Left hindlimb (tissue), 1 donor: ENCODE data around the gene FADS2.

Source experiments
- DNase-seq: peaks from one replicate; pipeline ENCODE4 v3.0.0-alpha.2; 2018

The FADS2 gene

DNA sequence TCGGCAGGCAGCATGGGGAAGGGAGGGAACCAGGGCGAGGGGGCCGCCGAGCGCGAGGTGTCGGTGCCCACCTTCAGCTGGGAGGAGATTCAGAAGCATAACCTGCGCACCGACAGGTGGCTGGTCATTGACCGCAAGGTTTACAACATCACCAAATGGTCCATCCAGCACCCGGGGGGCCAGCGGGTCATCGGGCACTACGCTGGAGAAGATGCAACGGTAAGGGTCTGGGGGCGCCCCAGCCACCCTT, 204 bp downstream of the FADS2 start:
- no peak for DNase-seq

DNA sequence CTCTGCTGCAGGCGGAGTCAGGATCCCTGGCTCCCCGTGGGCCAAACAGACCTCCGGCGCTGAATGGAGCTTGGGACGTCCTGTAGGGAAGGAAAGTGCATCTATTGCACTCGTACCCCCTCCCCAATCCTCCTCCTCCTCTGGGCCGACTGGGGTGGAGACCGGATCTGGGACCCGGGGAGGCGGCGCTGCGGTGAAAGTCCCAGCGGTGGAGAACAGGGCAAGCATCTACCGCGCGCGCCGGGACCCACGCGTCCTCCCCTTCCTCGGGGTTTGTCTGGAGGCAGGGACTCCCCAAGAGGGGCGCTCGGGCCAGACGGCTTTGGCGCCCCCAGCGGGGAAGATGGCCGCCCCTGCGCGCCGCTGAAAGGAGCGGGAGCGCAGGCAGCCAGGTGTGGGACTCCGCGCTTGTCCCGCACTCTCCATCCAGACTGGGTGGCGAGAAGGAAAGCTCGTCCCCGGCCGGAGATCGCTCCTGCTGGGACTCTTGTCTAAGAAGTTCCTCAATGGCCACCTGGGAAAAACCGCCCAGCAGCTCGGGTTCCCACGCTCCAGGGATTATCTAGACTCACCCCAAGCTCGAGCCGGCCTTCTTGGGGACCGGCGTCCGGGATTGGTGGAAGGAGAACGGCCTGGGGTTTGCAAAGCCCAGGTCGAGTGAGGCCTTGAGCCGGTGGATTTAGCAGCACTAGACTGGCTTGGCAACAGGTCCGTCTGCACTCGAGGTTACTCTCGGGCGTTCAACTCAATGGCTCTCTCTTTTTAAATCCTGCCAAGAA, 718 bp downstream of the FADS2 start:
- peak; percentile 58 for DNase-seq

DNA sequence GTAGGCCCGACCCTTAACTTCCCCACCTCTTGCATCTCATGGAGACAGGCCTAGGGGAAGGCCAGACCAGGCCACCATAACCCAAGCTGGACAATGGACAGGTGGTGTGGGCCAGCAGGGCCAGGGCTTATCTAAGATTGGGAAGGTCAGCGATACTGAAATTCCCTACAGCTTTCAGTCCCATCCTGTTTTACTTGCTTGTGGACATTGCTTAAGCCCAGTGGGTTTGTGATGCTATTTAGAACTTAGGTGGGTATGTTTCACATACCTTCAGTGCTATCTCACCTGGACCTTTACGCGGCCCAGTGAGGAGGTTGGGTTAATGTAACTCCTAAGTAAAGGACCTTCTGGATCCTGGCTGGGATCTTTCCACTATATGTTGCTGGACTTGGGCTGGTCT, 1.7 kb downstream of the FADS2 start:
- DNase-seq, result no peak

DNA sequence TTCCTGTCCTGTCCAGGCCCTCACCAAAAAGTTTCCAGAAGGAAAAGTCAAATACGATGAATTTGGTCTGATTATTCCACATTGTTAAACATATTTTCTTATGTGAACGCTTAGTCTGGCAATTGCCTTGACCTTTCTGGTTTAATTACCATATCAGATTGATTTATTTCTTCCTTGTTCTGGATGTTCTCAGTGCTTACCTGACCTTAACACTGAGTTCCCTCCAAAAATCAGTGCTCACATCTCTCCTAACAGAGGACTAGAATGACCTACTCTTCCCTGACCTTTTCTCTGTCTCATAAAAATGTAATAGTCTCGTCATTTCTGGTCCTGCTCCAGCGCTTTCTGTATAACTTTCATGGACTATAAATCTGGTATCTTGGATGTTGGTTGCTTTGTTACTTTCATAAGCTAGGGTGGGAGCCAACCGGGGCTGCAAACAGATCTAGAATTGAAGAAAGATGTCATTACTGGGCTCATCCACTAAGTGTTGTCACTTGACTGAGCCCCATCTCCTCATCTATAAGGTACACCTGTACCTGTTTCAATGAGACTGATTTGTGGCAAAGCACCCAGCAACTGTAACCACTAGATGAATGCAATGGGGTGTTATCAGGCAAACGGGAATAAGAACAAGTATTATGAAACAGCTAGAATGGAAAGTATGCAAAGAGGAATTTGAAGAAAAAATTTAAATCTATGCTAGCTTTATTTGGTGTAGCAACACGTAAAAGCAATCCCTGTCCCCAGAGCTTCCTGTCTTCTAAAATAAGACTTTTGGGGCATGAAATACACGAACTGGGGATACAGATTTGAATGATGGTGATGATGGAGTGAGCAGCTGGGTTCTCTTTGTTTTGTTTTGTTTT, 2.4 kb downstream of the FADS2 start:
- no peak for DNase-seq

DNA sequence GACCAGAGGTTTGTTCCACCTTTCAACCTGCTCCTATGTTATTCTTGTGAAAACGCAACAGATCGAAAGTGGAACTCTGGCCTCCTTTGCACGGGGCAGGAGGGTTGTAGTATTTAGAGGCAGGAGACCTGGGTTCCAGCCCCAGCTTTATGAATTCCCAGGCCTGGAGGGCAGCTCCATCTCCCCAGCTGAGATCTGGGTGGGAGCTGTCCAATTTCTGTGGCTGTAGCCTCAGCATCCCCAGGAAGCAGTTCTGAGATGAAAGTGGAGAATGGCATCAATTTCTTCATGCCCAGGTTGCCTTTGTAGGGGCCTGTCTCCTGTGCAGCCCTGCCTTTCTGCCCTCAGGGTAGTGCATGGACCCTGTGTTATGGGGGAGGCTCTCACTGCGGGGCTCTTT, 4.1 kb downstream of the FADS2 start:
- DNase-seq, result no peak

DNA sequence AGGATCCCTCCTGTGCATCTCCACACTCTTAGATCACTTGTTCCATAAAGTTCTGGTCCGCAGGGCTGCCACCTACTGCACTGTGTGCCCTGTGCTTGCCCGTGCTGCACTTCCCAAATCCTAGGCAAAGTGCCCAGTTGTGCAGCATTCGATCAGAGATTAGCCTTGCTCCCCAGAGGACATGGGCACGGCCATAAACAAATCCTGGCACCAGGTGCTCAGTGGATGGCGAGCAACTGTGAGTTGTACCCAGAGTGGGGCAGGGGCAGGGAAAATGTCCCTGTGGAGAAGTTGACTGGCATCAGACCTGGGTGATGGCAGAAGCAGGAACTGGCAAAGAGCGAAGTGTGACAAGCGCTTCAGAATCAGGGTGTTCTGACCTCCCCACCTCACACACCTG, 4.7 kb downstream of the FADS2 start:
- DNase-seq, result peak; percentile 18

DNA sequence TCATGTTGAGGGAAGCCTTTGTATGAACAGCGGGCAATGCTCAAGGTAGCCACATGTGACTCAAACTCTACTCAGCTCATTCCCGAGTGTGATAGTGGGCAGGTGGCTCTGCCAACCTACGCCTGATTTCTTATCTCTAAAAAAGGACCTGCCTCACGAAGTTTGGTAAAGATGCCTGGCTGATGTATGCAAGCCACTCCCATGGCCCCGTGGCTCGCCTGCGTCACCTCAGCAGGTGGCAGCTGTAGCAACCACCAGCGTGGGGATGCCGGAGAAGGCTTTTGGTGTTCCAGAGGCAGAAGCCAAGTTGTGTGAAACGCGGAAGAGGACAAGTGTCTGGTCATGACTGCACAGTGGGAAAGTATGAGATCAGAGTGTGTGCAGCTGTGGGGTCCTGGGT, 5.4 kb downstream of the FADS2 start:
- DNase-seq, result peak; percentile 24

DNA sequence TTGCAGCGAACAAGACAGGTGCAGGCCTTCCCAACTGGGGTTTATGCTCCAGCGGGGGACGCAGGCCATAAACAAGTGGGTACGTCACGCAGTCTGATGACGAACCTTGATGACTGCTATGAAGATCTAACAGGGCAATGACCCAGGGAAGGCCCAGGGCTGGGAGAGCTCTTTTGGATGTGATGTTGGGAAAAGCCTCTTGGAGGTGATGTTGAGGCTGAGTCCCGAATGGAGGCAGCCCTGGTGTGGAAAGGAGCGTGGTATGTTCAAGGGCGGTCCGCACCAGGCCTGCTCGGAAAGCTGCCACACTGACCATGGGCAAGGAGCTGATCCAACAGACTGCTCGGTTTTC, 5.8 kb downstream of the FADS2 start:
- peak; percentile 21 for DNase-seq

DNA sequence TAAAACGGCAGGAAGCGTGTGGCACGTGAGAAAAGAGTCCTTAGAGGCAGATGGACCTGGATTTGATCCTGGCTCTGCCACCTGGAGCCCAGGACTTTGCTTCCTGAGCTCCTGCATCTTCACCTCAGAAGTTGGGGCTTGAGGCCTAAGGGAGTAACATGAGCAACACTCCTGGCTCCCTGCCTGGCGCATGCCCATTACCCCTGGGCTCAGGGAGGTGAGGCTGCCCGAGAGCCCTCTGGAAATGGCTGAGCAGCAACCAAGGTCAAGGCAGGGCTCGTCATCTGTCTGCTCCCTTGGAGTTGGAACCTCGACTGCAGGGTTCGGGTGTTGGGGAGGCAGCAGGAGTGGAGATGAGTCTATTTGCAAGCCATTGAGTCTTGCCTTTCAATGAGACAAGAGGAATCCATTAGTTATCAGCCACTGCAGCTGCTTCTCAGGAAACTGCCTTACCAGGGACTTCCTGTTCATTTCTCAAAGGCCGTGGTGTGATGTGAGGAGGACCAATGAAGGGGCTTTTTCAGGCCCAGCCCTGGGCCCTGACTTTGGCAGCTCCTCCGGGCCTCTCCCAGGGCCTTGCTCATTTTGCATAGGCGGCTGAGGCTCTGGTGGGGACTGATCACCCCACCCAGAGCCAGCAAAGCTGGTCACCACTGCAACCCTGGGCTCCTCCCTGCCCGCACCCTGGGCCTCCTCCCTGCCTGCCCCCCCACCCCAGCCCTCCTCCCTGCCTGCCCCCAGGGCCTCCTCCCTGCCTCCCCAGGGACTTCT, 6.4 kb downstream of the FADS2 start:
- DNase-seq, result peak; percentile 72

DNA sequence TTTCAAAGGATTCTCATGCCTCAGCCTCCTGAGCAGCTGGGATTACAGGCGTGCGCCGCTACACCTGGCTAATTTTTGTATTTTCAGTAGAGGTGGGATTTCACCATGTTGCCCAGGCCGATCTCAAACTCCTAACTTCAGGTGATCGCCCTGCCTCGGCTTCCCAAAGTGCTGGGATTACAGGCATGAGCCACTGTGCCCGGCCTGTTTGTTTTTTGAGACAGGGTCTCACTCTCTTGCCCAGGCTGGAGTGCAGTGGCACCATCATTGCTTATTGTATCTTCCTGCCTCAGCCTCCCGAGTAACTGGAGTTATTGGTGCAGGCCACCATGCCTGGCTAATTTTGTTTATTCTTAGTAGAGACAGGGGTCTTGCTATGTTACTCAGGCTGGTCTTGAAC, 8.1 kb downstream of the FADS2 start:
- no peak for DNase-seq

DNA sequence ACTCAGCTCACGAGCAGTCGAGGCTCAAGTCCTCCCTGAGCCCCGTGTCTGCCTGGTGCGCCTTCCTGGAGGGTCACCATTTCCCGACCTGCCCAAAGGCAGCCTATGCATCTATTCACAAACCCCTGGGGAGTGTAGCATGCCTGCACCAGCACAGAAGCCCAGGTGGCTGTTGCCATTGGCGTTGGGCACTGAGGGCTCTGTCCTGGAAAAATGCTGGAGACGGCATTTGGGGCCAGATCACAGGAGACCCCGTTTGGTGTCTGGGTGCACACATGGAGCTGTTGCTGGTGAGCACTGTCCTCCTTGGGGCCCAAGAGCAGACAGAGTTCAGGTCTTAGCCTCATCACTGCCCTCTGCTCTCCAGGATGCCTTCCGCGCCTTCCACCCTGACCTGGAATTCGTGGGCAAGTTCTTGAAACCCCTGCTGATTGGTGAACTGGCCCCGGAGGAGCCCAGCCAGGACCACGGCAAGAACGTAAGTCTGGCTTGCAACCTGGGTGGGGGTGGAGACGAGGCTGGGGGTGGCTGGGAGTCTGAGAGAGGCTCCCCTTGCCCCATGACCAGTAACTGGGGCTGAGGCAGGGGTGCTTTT, 9.4 kb downstream of the FADS2 start:
- peak; percentile 7 for DNase-seq

DNA sequence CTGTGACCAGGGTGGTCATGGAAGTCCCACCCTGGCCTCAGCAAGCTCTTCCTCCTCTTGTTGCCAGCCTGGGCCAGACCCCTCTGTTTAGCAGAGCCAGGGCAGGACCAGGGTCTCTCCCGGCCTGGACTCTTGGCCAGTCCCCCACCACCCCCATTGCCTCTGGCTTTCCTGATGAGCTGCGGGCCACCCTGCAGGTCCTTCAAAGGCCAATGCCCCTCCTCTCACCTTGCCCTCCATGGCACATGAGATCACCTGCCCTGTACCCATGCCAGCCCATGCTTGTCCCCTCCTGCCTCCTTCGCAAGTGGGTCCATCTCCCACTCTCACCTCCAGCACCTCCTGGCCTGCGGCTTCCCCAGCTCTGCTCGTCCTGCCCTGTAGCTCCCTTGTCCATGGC, 10.4 kb downstream of the FADS2 start:
- peak; percentile 15 for DNase-seq

DNA sequence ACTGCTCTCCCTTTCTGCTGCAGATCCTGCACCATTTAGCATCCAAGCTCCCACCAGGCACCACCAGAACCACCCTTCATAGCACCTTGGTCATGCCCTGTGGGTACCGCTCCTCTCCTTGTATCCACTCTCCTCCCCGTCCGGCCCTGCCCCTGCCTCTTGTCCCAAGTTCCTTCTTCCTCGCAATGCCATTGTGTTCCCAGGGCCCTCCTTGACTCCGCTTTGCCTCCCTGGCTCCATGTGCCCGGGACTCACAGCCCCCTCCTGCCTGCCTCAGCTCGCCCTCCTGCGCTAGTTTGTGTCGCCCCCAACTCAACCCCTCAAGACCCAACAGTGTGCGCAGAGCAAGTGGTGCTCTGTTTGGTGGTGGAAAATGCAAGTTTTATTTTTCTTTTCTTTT, 10.8 kb downstream of the FADS2 start:
- peak; percentile 4 for DNase-seq

DNA sequence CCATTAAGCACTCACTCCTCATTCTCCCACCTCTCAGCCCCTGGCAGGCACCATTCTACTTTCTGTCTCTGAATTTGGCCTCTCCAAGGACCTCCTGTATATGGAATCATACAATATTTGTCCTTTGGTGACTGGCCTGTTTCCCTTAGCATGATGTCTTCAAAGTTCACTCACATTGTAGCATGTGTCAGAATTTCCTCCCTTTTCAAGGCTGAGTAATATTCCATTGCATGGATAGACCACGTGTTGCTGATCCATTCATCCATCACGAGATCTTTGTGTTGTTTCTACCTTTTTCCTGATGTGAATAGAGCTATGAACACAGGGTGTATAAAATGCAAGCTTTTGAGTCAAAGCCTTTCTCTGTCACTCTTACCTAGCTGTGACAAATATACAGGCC, 11.6 kb downstream of the FADS2 start:
- DNase-seq, result no peak

DNA sequence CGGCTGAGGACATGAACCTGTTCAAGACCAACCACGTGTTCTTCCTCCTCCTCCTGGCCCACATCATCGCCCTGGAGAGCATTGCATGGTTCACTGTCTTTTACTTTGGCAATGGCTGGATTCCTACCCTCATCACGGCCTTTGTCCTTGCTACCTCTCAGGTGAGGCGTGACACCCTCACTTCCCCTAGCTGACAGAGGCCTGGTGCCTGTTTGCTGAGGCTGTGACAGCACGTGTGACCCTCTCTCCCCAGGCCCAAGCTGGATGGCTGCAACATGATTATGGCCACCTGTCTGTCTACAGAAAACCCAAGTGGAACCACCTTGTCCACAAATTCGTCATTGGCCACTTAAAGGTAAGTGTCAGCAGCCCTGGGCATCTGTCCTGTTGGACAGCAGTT, 12.3 kb downstream of the FADS2 start:
- peak; percentile 14 for DNase-seq

DNA sequence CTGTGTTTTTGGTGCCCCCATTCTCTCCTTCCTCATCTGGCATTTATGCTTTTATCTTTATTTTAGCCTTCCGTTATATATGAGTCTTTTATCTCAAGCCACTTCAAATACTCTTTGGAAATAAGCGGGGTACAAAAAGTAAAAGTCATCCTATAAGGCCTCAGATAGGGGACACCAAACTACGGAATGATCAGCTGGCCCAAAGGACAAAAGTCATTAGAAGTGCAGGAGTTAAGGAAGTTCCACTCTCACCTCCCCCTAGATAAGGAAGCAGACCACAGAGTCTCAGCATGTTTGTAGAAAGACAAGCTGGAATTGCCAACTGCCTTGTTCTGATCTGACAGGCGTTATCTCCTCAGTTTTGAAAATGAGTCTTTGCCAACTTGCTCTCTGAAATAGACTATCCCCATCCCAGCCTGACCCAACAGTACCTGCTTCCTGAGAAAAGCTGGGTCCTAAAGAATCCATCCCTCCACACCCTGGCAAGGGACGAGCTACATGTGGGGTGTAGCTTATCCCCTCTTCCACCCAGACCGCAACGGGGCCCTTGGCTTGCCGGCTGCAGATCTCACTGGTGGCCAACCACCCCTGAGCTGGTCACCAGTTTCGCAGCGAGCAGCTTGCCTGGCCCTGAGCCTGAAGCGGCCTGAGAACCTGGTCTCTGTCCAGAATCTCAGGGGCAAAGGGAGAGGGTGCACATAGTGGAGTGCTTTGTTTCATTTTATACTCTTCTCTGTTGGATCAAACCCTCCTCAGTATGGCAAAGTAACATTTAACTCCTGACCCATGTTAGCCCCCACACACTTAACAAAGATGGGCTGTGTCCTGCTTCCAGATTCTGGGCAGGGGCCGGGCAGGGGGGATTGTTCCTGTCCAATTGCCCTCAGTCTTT, 13.8 kb downstream of the FADS2 start:
- DNase-seq, result peak; percentile 10

DNA sequence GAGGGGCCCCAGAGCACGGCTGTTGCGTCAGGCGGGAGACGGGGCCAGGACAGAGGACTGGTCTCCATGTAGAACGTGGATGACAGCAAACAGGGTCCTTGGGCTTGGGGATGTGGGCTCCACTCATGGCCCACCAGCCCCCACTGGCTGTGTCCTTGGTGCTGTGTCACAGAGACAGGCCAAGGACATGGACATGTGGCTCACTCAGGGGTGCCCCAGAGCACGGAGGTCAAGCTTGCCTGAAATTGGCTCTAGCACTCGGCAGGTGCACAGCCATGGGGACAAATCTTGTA, 14.4 kb downstream of the FADS2 start:
- DNase-seq, result peak; percentile 23

DNA sequence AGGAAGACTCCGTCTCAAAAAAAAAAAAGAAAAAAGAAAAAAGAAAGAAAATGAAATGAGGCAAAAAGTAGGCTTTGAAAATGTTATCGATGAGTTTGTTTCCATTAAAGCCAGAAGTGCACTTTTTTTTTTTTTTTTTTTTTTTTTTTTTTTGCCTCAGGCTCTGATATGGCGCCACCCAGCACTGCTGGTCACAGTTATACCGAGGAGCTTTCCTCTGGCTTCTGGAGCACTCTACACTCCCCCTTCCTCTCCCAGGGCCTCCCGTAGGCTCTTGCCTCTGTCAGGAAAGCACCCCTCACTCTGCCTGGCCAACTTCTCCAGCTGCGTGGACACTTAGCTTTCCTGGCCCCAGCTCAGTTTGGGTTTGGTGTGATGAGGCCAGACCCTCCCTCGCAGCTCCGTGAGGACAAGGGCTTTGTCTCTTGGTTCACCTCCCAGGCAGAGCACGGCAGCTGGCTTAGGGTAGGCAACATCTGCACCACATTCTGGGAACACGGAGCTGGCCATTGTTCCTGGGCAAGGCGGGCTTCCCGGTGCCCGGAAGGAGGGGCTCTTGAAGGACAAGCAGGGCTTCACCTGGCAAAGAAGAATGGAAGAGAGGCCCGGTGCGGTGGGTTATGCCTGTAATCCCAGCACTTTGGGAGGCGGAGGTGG, 16.9 kb downstream of the FADS2 start:
- DNase-seq, result peak; percentile 48

DNA sequence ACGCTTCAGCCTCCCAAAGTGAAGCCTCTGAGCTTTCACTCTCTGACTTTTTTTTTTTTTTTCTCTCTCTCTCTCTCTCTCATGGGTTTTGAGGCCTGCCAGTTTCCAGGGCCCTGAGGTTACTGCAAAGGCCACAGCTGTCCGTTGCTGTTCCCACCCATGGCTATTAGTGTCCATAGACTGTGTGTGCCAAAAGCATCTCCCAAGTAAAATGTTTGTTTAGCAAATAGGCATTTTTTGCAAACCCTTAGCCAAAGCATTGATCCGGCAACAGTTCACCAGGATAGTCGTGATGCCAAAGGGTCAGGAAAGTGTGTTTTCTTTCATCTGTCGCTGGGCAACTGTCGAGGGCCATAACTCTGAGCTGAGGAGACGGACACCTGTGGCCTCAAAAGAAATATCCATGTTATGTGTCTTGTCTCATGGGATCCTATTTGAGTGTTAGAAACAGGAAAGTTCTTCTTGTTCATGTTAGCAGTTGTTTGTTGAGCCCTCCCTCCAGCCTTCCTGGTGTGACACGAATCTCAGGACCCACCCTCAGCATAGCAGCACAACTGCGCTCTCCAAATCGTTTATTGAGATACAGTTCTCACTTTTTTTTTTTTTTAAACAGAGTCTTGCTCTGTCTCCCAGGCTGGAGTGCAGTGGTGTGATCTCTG, 18.4 kb downstream of the FADS2 start:
- peak; percentile 16 for DNase-seq

DNA sequence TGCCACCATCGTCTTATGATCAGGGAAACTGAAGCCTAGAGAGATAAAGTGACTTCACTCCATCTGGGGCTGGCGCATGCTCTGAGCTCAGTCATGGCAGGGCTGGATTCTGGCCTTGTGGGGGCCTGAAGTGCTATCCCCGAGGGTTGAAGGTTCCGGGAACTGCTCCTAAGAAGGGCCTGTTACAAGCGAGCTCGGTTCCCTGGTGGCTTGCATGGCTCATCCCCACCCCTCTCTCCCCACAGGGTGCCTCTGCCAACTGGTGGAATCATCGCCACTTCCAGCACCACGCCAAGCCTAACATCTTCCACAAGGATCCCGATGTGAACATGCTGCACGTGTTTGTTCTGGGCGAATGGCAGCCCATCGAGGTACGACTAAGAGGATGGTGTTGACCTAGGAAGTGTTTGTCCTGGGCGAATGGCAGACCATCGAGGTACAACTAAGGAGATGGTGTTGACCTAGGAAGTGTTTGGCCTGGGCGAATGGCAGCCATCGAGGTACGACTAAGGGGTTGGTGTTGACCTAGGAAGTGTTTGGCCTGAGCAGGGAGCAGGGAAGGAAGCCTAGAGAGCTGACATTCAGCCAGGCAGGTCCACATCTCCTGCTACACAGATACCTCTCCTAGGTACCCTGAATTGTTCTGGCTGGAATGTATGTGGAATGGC, 19.9 kb downstream of the FADS2 start:
- peak; percentile 8 for DNase-seq

DNA sequence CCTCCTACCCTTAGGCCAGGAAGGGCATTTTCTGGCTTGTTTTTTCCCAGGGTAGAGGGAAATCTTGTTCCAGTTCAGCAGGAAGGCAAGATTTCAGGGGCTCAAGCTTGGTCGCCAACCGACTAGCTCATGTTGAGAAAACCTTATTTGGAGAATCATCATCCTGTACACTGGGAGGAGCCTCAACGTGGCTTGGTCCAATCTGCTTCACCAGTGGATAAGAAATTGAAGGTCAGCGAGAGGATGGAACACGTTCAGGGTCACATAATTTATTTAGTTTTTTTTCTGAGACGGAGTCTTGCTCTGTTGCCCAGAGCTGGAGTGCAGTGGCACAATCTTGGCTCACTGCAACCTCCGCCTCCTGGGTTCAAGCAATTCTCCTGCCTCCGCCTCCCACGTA, 20.5 kb downstream of the FADS2 start:
- no peak for DNase-seq
